ENCODE measurements around the gene OBSCN.
A peak's percentile ranks its signal among the peaks of the same experiment; 100 is the strongest.

OBSCN gene

GRCh38 chr1:228361314-228362140, 153.7 kb downstream of the OBSCN start:
- DNase-seq: no peak

GRCh38 chr1:228362141-228362883, 154.5 kb downstream of the OBSCN start:
- no peak for DNase-seq

GRCh38 chr1:228362884-228363450, 155.1 kb downstream of the OBSCN start:
- no peak for DNase-seq

- DNase-seq: peak; percentile 0
Measured at GRCh38 chr1:228363686-228364067, 155.8 kb downstream of the OBSCN start.

- DNase-seq: peak; percentile 0
Measured at GRCh38 chr1:228364068-228364705, 156.3 kb downstream of the OBSCN start.

- no peak for DNase-seq
Measured at GRCh38 chr1:228364706-228365213, 156.9 kb downstream of the OBSCN start.

- DNase-seq: no peak
Measured at GRCh38 chr1:228365271-228366061, 157.6 kb downstream of the OBSCN start.

- no peak for DNase-seq
Measured at GRCh38 chr1:228366062-228366865, 158.4 kb downstream of the OBSCN start.

GRCh38 chr1:228366866-228367741, 159.3 kb downstream of the OBSCN start:
- no peak for DNase-seq

GRCh38 chr1:228367798-228368791, 160.3 kb downstream of the OBSCN start:
- DNase-seq: no peak

- DNase-seq: no peak
Measured at GRCh38 chr1:228368801-228369607, 161.2 kb downstream of the OBSCN start.

- DNase-seq: no peak
Measured at GRCh38 chr1:228369608-228370438, 162.0 kb downstream of the OBSCN start.

- DNase-seq: no peak
Measured at GRCh38 chr1:228370439-228370940, 162.6 kb downstream of the OBSCN start.

GRCh38 chr1:228370941-228371740, 163.3 kb downstream of the OBSCN start:
- DNase-seq: no peak

- no peak for DNase-seq
Measured at GRCh38 chr1:228371741-228372182, 163.9 kb downstream of the OBSCN start.

Measured in stimulated activated CD4-positive, alpha-beta T cell treated with anti-CD3 and anti-CD28 coated beads, Interleukin-1b, Interleukin-23, amount 100 ng/mL, for 48 hours (primary cell).